HepG2 (cell line): ENCODE measurements around the gene TIMM44. TPM values are rescaled to one million over a fixed set of nuclear protein-coding genes. Genes with fewer than 3 reads are reported as not detected.

Experiments
- ATAC-seq: fragments of 200-7000 bp; cut with Tn5 transposase; 3 replicates; pipeline ENCODE4 v1.9.1; 2020; ENCODE audit warnings: mild to moderate bottlenecking, moderate library complexity
- BruUV-seq: library from RNA; stranded (reverse); fragments of 400-500 nt; replicated peaks from 2 replicates; lab custom pipeline; 2021; lab: Mats Ljungman, UMichigan
- CTCF ChIA-PET: fragments of 300-600 bp; formaldehyde crosslinking; extraction: SDS; loops from one replicate; lab custom pipeline; 2021; ENCODE audit warnings: low total read pairs, inconsistent platforms, low intra/inter-chr PET ratio; lab: Yijun Ruan, JAX
- POLR2A ChIA-PET: fragments of 350-600 bp; sonication (Branson Sonifier 250); formaldehyde crosslinking; loops from one replicate; lab custom pipeline; 2020; ENCODE audit warnings: antibody characterized with exemption, inconsistent platforms; lab: Yijun Ruan, JAX
- DNase-seq: peaks from one replicate; pipeline ENCODE4 v3.0.0-alpha.2; 2015; ENCODE audit warnings: low spot score
- FAIRE-seq: peaks from 3 replicates; lab custom pipeline; 2011; peaks lifted over from hg19 to GRCh38; lab: Jason Lieb, UNC
- H2AFZ ChIP-seq: one replicate; pipeline ENCODE4 v1.6.1; 2011; ENCODE audit warnings: low read length, inconsistent platforms
- H3K27ac ChIP-seq: fragments of 300-600 bp; 3 replicates; pipeline ENCODE4 v1.8.0; 2011; ENCODE audit warnings: mixed run types, mild to moderate bottlenecking, mixed read lengths, low read length, inconsistent platforms; ENCODE audit not compliant: insufficient read depth; ENCODE audit errors: extremely low read length
- H3K27me3 ChIP-seq, 2 experiments: fragments of 200-600 bp in 1 of 2; 2 replicates in 1 of 2; 3 replicates in 1 of 2; pipeline versions ENCODE4 v1.6.0 to v1.8.0; 2011; ENCODE audit warnings: low read length in 2 of 2, mild to moderate bottlenecking in 2 of 2, moderate library complexity in 2 of 2, inconsistent platforms in 1 of 2; ENCODE audit not compliant: insufficient read depth in 2 of 2, control insufficient read depth in 1 of 2
- H3K36me3 ChIP-seq, 2 experiments: fragments of 200-600 bp in 1 of 2; replicated peaks in 1 of 2; 2 replicates in 1 of 2; 3 replicates in 1 of 2; pipeline versions ENCODE4 v1.5.1 to v1.8.0; 2011; ENCODE audit warnings: low read length in 2 of 2, inconsistent platforms in 1 of 2; ENCODE audit not compliant: insufficient read depth in 2 of 2, control insufficient read depth in 1 of 2
- H3K4me1 ChIP-seq: 2 replicates; pipeline ENCODE4 v1.5.1; 2012; ENCODE audit warnings: low read length, inconsistent platforms; ENCODE audit not compliant: insufficient read depth
- H3K4me2 ChIP-seq: 2 replicates; pipeline ENCODE4 v1.6.0; 2011; ENCODE audit warnings: low read depth, low read length, inconsistent platforms
- H3K4me3 ChIP-seq, 3 experiments: fragments of 200-600 bp in 1 of 3; sonication (generic), shearing (Covaris generic) in 1 of 3; replicated peaks in 1 of 3; 2 replicates each; pipeline ENCODE4 v1.5.1; 2011 to 2016; ENCODE audit warnings: low read length in 3 of 3, inconsistent platforms in 2 of 3, low read depth in 2 of 3, mild to moderate bottlenecking in 2 of 3, control low read depth in 1 of 3, mixed read lengths in 1 of 3; ENCODE audit not compliant: insufficient read depth in 1 of 3
- H3K79me2 ChIP-seq: one replicate; pipeline ENCODE4 v1.6.1; 2011; ENCODE audit warnings: low read length, inconsistent platforms; ENCODE audit not compliant: insufficient read depth
- H3K9ac ChIP-seq: 2 replicates; pipeline ENCODE4 v1.6.0; 2011; ENCODE audit warnings: mild to moderate bottlenecking, low read depth, low read length, inconsistent platforms; ENCODE audit not compliant: insufficient read depth
- H3K9me3 ChIP-seq: 2 replicates; pipeline ENCODE4 v1.5.1; 2012; ENCODE audit warnings: mild to moderate bottlenecking, low read length
- H4K20me1 ChIP-seq: 2 replicates; pipeline ENCODE4 v1.6.0; 2011; ENCODE audit warnings: inconsistent platforms, mild to moderate bottlenecking, low read length, moderate library complexity; ENCODE audit not compliant: insufficient read depth
- ARNT2 ChIP-seq: sonication (generic); formaldehyde crosslinking; IDR thresholded peaks from 2 replicates; pipeline ENCODE4 v1.8.0; 2022; ENCODE audit warnings: mild to moderate bottlenecking, low read depth, missing genetic modification reagents, moderate library complexity
- NKX3-1 ChIP-seq: sonication (generic); formaldehyde crosslinking; IDR thresholded peaks from 2 replicates; pipeline ENCODE4 v1.5.0; 2020; ENCODE audit warnings: missing genetic modification reagents
- ZNF674 ChIP-seq: sonication (generic); formaldehyde crosslinking; IDR thresholded peaks from 2 replicates; pipeline ENCODE4 v1.5.0; 2020; ENCODE audit warnings: low read depth, mild to moderate bottlenecking, missing genetic modification reagents
- ZNF781 ChIP-seq: sonication (generic); formaldehyde crosslinking; IDR thresholded peaks from 2 replicates; pipeline ENCODE4 v1.5.1; 2020; ENCODE audit warnings: borderline replicate concordance, mild to moderate bottlenecking, missing genetic modification reagents; ENCODE audit errors: not compliant biosample characterization
- WGBS: methylation state at CpG from one replicate; pipeline ENCODE4 v1.1.6; 2017; ENCODE audit warnings: low lambda C conversion rate; 5-methylcytosine and 5-hydroxymethylcytosine counted together
- in situ Hi-C: cut with HindIII; loops from 2 replicates; pipeline ENCODE4 v1.10.0; 2017; ENCODE audit warnings: low pct_unique_long_range_greater_than_20kb; ENCODE audit not compliant: extremely low pct_ligation_motif_present
- intact Hi-C: fragments of 100-400 bp; cut with micrococcal nuclease; formaldehyde crosslinking; loops from one replicate; pipeline ENCODE4 v1.10.0; 2022; ENCODE audit not compliant: unreplicated experiment
- polyA plus RNA-seq, 8 experiments: library from polyadenylated mRNA; depleted of rRNA in 3 of 8; stranded (reverse) in 7 of 8; unstranded in 1 of 8; fragments of >200 nt; fragmentation: Illumina TruSeq in 4 of 8; extraction: Trizol in 4 of 8; gene quantifications; 2 replicates each; pipeline versions ENCODE4 v1.2.1 to v1.2.3, GENCODE V29; 2011 to 2016; ENCODE audit warnings: low read depth in 4 of 8, missing spikeins in 1 of 8, mixed read lengths in 1 of 8; ENCODE audit not compliant: insufficient read depth in 1 of 8
- total RNA-seq, 5 experiments: library from RNA; depleted of rRNA; stranded (reverse); fragments of >200 nt; fragmentation: Illumina TruSeq; extraction: Trizol; gene quantifications; 2 replicates each; pipeline ENCODE4 v1.2.3, GENCODE V29; 2016; ENCODE audit warnings: low read depth in 1 of 5
- TF ChIP-seq, protein P1 (sequence below): sonication (generic); formaldehyde crosslinking; IDR thresholded peaks from 2 replicates; pipeline ENCODE4 v1.5.0; 2020; ENCODE audit warnings: mild to moderate bottlenecking, missing genetic modification reagents
- TF ChIP-seq, protein P2 (sequence below): sonication (generic); formaldehyde crosslinking; IDR thresholded peaks from 2 replicates; pipeline ENCODE4 v1.8.0; 2022; ENCODE audit warnings: mild to moderate bottlenecking, missing genetic modification reagents
- TF ChIP-seq, protein P3 (sequence below): sonication (generic); formaldehyde crosslinking; IDR thresholded peaks from 2 replicates; pipeline ENCODE4 v1.4.0; 2020; ENCODE audit warnings: missing genetic modification reagents, low read depth, mild to moderate bottlenecking, borderline replicate concordance

The TIMM44 gene
- total and polyA plus RNA-seq, 2 of the 13 experiments (the other 11 are each of a cell fraction or from before 2014, with no cell fraction given), result 42.9 to 72.6 TPM

DNA sequence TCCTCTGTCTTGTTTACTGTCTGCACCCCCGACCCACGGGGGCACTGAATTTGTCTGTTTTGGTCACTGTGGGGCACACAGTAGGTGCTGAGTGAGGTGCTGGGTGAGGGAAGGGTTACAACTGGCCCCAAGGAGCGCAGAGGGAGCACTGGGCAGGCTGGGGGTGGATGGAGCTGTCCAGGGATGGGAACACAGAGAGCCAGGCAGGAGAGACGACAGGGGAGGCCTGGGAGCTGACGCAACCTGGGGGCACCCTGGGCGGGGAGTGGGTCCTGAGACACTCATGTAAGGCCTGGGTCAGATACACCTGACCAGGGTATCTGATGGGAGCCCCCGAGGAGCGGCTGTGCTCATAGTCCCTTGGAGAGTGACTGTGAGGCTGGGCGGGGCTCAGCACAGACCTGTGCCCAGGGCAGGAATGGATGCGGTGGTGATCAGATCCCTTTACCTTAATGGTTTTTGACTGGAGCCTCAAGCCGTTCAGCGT, 37.2 kb upstream of the TIMM44 start:
- no peak overlapping the region for H3K4me3 ChIP-seq
- no peak for ATAC-seq

More for the DNA sequence above, 37.2 kb upstream of the TIMM44 start:
- Histone ChIP-seq H3K4me1 (no peaks in the 10 kb centered on the region), H3K9ac (no peak overlapping the region), H4K20me1 (peaks cover 5% of the 10 kb centered on the region; the same call in 1 of the 2 replicates), H3K27me3 (no peaks in the 10 kb centered on the region), H3K27ac (no peak overlapping the region), H3K4me2 (no peak overlapping the region), H3K79me2 (peaks cover 4% of the 10 kb centered on the region), H3K36me3 (peaks cover 45 to 88% of the 10 kb centered on the region in 2 experiments), H3K9me3 (no peaks in the 10 kb centered on the region), H2AFZ (no peak overlapping the region)
- TF ChIP-seq ZNF781 (CRISPR knock-in tag) (no peak), NKX3-1 (CRISPR knock-in tag) (no peak), ARNT2 (CRISPR knock-in tag) (no peak), ZNF674 (CRISPR knock-in tag) (no peak)
- TF ChIP-seq, protein P1, sequence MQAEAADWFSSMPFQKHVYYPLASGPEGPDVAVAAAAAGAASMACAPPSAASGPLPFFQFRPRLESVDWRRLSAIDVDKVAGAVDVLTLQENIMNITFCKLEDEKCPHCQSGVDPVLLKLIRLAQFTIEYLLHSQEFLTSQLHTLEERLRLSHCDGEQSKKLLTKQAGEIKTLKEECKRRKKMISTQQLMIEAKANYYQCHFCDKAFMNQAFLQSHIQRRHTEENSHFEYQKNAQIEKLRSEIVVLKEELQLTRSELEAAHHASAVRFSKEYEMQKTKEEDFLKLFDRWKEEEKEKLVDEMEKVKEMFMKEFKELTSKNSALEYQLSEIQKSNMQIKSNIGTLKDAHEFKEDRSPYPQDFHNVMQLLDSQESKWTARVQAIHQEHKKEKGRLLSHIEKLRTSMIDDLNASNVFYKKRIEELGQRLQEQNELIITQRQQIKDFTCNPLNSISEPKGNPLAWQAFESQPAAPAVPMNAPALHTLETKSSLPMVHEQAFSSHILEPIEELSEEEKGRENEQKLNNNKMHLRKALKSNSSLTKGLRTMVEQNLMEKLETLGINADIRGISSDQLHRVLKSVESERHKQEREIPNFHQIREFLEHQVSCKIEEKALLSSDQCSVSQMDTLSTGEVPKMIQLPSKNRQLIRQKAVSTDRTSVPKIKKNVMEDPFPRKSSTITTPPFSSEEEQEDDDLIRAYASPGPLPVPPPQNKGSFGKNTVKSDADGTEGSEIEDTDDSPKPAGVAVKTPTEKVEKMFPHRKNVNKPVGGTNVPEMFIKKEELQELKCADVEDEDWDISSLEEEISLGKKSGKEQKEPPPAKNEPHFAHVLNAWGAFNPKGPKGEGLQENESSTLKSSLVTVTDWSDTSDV (CRISPR knock-in tag), result no peak
- TF ChIP-seq, protein P2, sequence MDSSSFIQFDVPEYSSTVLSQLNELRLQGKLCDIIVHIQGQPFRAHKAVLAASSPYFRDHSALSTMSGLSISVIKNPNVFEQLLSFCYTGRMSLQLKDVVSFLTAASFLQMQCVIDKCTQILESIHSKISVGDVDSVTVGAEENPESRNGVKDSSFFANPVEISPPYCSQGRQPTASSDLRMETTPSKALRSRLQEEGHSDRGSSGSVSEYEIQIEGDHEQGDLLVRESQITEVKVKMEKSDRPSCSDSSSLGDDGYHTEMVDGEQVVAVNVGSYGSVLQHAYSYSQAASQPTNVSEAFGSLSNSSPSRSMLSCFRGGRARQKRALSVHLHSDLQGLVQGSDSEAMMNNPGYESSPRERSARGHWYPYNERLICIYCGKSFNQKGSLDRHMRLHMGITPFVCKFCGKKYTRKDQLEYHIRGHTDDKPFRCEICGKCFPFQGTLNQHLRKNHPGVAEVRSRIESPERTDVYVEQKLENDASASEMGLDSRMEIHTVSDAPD (CRISPR knock-in tag), result no peak
- TF ChIP-seq, protein P3, sequence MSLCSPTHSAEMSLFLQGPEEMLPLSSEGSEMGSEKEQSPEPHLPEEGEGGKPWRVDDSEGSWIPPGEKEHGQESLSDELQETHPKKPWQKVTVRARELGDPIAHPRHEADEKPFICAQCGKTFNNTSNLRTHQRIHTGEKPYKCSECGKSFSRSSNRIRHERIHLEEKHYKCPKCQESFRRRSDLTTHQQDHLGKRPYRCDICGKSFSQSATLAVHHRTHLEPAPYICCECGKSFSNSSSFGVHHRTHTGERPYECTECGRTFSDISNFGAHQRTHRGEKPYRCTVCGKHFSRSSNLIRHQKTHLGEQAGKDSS, result no peak
- FAIRE-seq (no peak), DNase-seq (no peak)
- ChIA-PET POLR2A (no interaction called here), CTCF (no interaction called here)
- intact Hi-C loops, result no loop called here
- in situ Hi-C loops, result no loop called here
- 93% methylated on average over 10 of the region's 12 CpGs for WGBS
- no TSS peak for BruUV-seq
